ENCODE results near the gene AMH. TPM values are rescaled to one million over a fixed set of nuclear protein-coding genes. Genes with fewer than 3 reads are reported as not detected.
A peak's percentile ranks its signal among the peaks of the same experiment; 100 is the strongest.

AMH gene
- total and polyA plus RNA-seq, 9 donors: 1.5 to 13.3 (median 6.8) TPM

DNA sequence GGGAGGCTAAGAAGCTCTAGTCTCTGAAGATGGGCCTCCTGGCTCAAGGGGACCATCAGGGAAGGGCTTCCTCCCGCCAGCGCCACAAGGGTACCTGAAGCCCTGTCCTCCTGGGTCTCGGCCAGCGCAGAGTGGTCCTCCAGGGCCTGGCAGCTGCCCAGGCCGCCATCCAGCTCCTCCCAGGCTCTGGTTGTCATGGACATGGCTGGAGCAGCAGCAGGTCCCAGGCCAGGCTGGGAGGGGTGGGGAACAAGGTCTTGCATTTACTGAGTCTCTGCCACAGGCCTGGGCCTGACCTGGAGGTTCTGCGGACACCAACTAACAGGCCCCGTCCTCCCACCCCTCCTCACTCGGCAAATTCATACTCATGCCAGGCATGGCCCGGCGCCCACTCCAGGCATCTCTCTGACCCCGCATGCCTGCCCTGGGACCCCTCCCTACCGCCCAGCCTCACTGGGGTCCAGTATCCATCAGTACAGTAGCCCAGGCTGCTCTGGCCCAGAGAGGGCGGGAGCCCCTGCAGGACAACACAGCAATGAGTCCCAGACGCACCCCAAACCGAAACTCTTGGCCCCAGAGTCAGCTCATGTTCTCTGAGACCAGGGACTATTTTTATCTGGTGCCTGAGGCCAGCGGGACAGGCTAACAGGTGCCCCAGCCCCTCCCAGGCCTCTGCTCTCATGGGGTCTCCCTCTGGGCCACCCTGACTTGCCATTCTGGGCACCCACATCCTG is 6.2 kb downstream of the AMH start:
- no peak for DNase-seq

GRCh38 chr19:2255982-2256685 is 7.0 kb downstream of the AMH start, which contains the start of gene JSRP1:
Gene JSRP1 (minus strand): TSS chr19:2256417. CDS start chr19:2255314, 1,103 bp downstream.
- peak within 1 kb of the TSS; percentile 58 for H3K4me3 ChIP-seq (ENCODE audit: low read length)
- H3K9me3 ChIP-seq (replicated peaks; ENCODE audit: control insufficient read depth, low read depth, low read length): no peaks in the 10 kb centered on the region
- peaks cover 47% of the 10 kb centered on the region for H3K4me1 ChIP-seq (ENCODE audit: control insufficient read depth, insufficient read depth, low read length)
- H3K27me3 ChIP-seq (ENCODE audit: control insufficient read depth, insufficient read depth, low read length): peaks cover 28% of the 10 kb centered on the region
- peak within 1 kb of the TSS; percentile 97 for H3K27ac ChIP-seq (ENCODE audit: low read length)
- DNase-seq: peak; percentile 91
- peaks cover 19% of the 10 kb centered on the region for H3K36me3 ChIP-seq (ENCODE audit: control insufficient read depth, insufficient read depth, low read length)
- 69% methylated on average over 15 of the region's 24 CpGs for WGBS (ENCODE audit: insufficient coverage)

More for the DNA sequence above, 6.2 kb downstream of the AMH start:
- peaks cover 19% of the 10 kb centered on the region for H3K36me3 ChIP-seq (ENCODE audit: control insufficient read depth, insufficient read depth, low read length)
- peaks cover 33% of the 10 kb centered on the region for H3K27me3 ChIP-seq (ENCODE audit: control insufficient read depth, insufficient read depth, low read length)
- H3K4me3 ChIP-seq (ENCODE audit: low read length): peak overlapping the region; percentile 58
- H3K27ac ChIP-seq (ENCODE audit: low read length): peak overlapping the region; percentile 97
- peaks cover 50% of the 10 kb centered on the region for H3K4me1 ChIP-seq (ENCODE audit: control insufficient read depth, insufficient read depth, low read length)
- H3K9me3 ChIP-seq (replicated peaks; ENCODE audit: control insufficient read depth, low read depth, low read length): no peaks in the 10 kb centered on the region
- WGBS (ENCODE audit: insufficient coverage): 81% methylated on average over 16 of the region's 16 CpGs

DNA sequence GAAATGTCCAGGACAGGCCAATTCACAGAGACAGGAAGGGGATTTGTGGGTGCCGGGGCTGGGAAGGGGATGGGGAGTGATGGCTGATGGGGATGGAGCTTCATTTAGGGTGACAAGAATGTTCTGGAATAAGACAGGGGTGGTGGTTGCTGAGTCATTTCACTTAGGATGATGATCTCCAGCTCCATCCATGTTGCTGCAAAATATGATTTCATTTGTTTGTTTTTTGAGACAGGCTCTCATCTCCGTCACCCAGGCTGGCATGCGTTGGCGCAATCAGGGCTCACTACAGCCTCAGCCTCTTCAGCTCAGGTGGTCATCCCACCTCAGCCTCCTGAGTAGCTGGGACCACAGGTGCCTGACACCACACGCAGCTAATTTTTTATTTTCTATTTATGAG is 10.2 kb downstream of the AMH start:
- H3K36me3 ChIP-seq (ENCODE audit: control insufficient read depth, insufficient read depth, low read length): peaks cover under 1% of the 10 kb centered on the region
- no peak overlapping the region for H3K4me3 ChIP-seq (ENCODE audit: low read length)
- H3K4me1 ChIP-seq (ENCODE audit: control insufficient read depth, insufficient read depth, low read length): peaks cover 24% of the 10 kb centered on the region
- WGBS (ENCODE audit: insufficient coverage): 86% methylated on average over 5 of the region's 5 CpGs
- DNase-seq: no peak
- H3K27me3 ChIP-seq (ENCODE audit: control insufficient read depth, insufficient read depth, low read length): peaks cover under 1% of the 10 kb centered on the region
- H3K9me3 ChIP-seq (replicated peaks; ENCODE audit: control insufficient read depth, low read depth, low read length): no peaks in the 10 kb centered on the region
- no peak overlapping the region for H3K27ac ChIP-seq (ENCODE audit: low read length)

GRCh38 chr19:2260341-2260805 is 11.2 kb downstream of the AMH start:
- no peaks in the 10 kb centered on the region for H3K36me3 ChIP-seq (ENCODE audit: control insufficient read depth, insufficient read depth, low read length)
- no peaks in the 10 kb centered on the region for H3K27me3 ChIP-seq (ENCODE audit: control insufficient read depth, insufficient read depth, low read length)
- WGBS (ENCODE audit: insufficient coverage): 91% methylated on average over 8 of the region's 11 CpGs
- H3K27ac ChIP-seq (ENCODE audit: low read length): no peak overlapping the region
- H3K9me3 ChIP-seq (replicated peaks; ENCODE audit: control insufficient read depth, low read depth, low read length): no peaks in the 10 kb centered on the region
- H3K4me3 ChIP-seq (ENCODE audit: low read length): no peak overlapping the region
- H3K4me1 ChIP-seq (ENCODE audit: control insufficient read depth, insufficient read depth, low read length): peaks cover 16% of the 10 kb centered on the region
- no peak for DNase-seq

DNA sequence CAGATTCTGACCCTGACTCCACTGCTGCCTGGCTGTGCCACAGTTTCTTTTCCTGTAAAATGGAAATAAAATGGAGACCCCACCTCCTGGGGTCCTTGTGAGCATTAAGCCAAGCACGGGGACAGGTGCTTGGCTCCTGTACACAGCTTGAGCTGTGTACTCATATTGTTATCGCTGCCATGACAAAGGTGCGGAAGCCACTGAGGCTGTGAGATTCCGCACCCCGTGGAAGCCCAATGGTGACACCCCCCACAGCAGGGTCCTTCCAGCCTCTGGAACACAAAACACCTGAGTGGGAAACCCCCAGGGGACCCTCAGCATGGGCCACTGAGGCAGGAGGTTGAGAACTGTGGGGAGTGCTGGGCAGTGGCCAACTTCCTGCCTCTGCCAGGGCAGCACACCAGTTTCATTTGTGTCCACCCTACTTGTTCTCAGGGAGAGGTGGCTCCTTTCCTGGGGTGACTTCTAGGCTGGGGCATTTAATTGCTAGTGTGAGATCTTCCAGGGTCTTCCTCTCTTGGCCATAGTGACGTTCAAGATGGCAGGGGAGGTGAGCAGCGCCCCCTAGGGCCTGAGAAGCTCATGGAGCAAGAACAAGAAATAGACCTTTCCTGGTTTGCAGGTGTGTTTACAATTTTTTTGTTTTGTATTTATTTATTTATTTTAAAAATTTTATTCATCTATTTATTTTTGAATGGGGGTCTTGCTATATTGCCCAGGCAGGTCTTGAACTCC is 12.5 kb downstream of the AMH start:
- H3K4me1 ChIP-seq (ENCODE audit: control insufficient read depth, insufficient read depth, low read length): peaks cover 13% of the 10 kb centered on the region
- no peak overlapping the region for H3K4me3 ChIP-seq (ENCODE audit: low read length)
- H3K27ac ChIP-seq (ENCODE audit: low read length): no peak overlapping the region
- DNase-seq: no peak
- H3K36me3 ChIP-seq (ENCODE audit: control insufficient read depth, insufficient read depth, low read length): no peaks in the 10 kb centered on the region
- no peaks in the 10 kb centered on the region for H3K9me3 ChIP-seq (replicated peaks; ENCODE audit: control insufficient read depth, low read depth, low read length)
- 94% methylated on average over 5 of the region's 7 CpGs for WGBS (ENCODE audit: insufficient coverage)
- H3K27me3 ChIP-seq (ENCODE audit: control insufficient read depth, insufficient read depth, low read length): no peaks in the 10 kb centered on the region

DNA sequence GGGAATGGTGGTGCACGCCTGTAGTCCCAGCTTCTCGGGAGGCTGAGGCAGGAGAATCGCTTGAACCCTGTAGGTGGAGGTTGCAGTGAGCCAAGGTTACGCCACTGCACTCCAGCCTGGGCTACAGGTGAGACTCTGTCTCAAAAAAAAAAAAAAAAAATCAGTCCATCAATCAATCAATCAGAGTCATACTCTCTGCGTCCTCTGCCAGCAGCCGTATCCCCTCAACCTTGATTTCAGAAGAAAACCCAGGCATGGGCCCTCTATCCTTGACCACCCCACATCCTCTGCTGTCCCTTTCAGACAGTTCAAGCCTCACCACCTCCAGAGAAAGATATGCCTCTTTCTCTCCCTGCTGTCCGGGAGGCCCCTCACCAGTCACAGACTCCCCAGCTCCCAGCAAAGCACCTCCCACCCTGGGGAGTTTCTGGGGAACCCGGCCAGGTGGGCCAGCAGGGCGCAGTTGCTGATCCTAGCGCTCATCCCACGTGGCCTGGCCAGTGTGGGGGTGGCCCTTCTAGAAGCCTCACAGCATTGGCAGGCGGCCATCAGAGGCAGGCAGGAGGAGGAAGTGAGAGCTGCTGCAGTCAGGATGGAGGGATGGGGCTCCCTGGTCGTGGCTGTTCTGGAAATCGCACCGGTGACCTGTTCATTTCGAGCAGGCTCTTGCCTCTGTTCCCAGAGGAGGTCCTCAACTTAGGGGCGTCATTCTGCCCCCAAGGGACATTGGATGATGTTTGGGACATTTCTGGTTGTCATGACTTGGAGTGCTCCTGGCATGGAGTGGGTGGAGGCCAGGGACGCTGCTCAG is 17.3 kb downstream of the AMH start:
- H3K27ac ChIP-seq (ENCODE audit: low read length): peak overlapping the region; percentile 42
- peaks cover 14% of the 10 kb centered on the region for H3K4me1 ChIP-seq (ENCODE audit: control insufficient read depth, insufficient read depth, low read length)
- no peaks in the 10 kb centered on the region for H3K27me3 ChIP-seq (ENCODE audit: control insufficient read depth, insufficient read depth, low read length)
- peak; percentile 91 for DNase-seq
- H3K4me3 ChIP-seq (ENCODE audit: low read length): no peak overlapping the region
- H3K36me3 ChIP-seq (ENCODE audit: control insufficient read depth, insufficient read depth, low read length): peaks cover 3% of the 10 kb centered on the region
- H3K9me3 ChIP-seq (replicated peaks; ENCODE audit: control insufficient read depth, low read depth, low read length): no peaks in the 10 kb centered on the region
- WGBS (ENCODE audit: insufficient coverage): 37% methylated on average over 12 of the region's 18 CpGs

- no peaks in the 10 kb centered on the region for H3K27me3 ChIP-seq (ENCODE audit: control insufficient read depth, insufficient read depth, low read length)
- H3K9me3 ChIP-seq (replicated peaks; ENCODE audit: control insufficient read depth, low read depth, low read length): no peaks in the 10 kb centered on the region
- H3K4me1 ChIP-seq (ENCODE audit: control insufficient read depth, insufficient read depth, low read length): peaks cover 32% of the 10 kb centered on the region
- peaks cover 18% of the 10 kb centered on the region for H3K36me3 ChIP-seq (ENCODE audit: control insufficient read depth, insufficient read depth, low read length)
- peak overlapping the region; percentile 86 for H3K27ac ChIP-seq (ENCODE audit: low read length)
- H3K4me3 ChIP-seq (ENCODE audit: low read length): no peak overlapping the region
- DNase-seq: no peak
- WGBS (ENCODE audit: insufficient coverage): no CpG with 5 or more reads among the region's 4 CpGs
Measured at GRCh38 chr19:2268480-2268830, 19.3 kb downstream of the AMH start.

DNA sequence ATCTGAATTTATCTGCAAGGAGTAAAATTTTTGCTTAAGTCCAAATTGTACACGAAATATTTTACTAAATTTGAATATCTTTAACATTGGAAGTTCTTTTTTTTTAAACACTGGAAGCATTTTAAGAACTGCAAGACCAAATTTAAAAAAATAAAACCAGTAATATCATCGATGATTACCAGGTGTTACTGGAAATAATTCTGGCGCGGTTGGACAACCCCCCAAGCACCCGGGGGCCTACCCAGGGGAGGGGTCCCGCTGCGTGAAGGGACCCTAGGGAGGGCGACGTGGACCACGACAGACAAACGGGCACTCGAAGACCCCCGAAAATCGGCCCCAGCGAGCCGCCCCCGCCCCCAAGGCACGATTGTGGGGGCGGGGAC is 19.7 kb downstream of the AMH start:
- Histone ChIP-seq H3K4me3 (ENCODE audit: low read length) (peak overlapping the region; percentile 56), H3K9me3 (replicated peaks; ENCODE audit: control insufficient read depth, low read depth, low read length) (no peaks in the 10 kb centered on the region), H3K27me3 (ENCODE audit: control insufficient read depth, insufficient read depth, low read length) (no peaks in the 10 kb centered on the region), H3K4me1 (ENCODE audit: control insufficient read depth, insufficient read depth, low read length) (peaks cover 35% of the 10 kb centered on the region), H3K36me3 (ENCODE audit: control insufficient read depth, insufficient read depth, low read length) (peaks cover 18% of the 10 kb centered on the region), H3K27ac (ENCODE audit: low read length) (peak overlapping the region; percentile 86)
- under 1% methylated on average over 16 of the region's 19 CpGs for WGBS (ENCODE audit: insufficient coverage)
- DNase-seq: no peak

- WGBS (ENCODE audit: insufficient coverage): under 1% methylated on average over 95 of the region's 103 CpGs
- Histone ChIP-seq H3K4me3 (ENCODE audit: low read length) (peak overlapping the region; percentile 100), H3K4me1 (ENCODE audit: control insufficient read depth, insufficient read depth, low read length) (peaks cover 41% of the 10 kb centered on the region), H3K27me3 (ENCODE audit: control insufficient read depth, insufficient read depth, low read length) (no peaks in the 10 kb centered on the region), H3K9me3 (replicated peaks; ENCODE audit: control insufficient read depth, low read depth, low read length) (no peaks in the 10 kb centered on the region), H3K36me3 (ENCODE audit: control insufficient read depth, insufficient read depth, low read length) (peaks cover 23% of the 10 kb centered on the region), H3K27ac (ENCODE audit: low read length) (peak overlapping the region; percentile 97)
- DNase-seq: peak; percentile 99
Measured at GRCh38 chr19:2269244-2270156, 20.4 kb downstream of the AMH start.
